Liver (tissue), 9 donors: Measurements from ENCODE around the gene TLX3. TPM values are rescaled to one million over a fixed set of nuclear protein-coding genes. Genes with fewer than 3 reads are reported as not detected.

ENCODE experiments used
- DNase-seq: peaks from one replicate; pipeline ENCODE4 v3.0.0-alpha.2; 2017; ENCODE audit warnings: low spot score
- H3K27ac ChIP-seq, 2 donors: one replicate each; pipeline ENCODE4 v1.7.0; 2013; ENCODE audit warnings: inconsistent platforms in 2 of 2, low read length in 2 of 2, control low read depth in 1 of 2, low read depth in 1 of 2, mild to moderate bottlenecking in 1 of 2
- H3K27me3 ChIP-seq, 4 donors: one replicate each; pipeline versions ENCODE4 v1.6.1 to v1.7.0; 2013; ENCODE audit warnings: low read length in 3 of 4, inconsistent platforms in 1 of 4, mild to moderate bottlenecking in 1 of 4, moderate library complexity in 1 of 4; ENCODE audit not compliant: control insufficient read depth in 4 of 4, insufficient read depth in 4 of 4
- H3K36me3 ChIP-seq, 4 donors: one replicate each; pipeline versions ENCODE4 v1.6.1 to v1.7.0; 2013; ENCODE audit warnings: low read length in 3 of 4, mild to moderate bottlenecking in 3 of 4, low read depth in 1 of 4, moderate library complexity in 1 of 4; ENCODE audit not compliant: control insufficient read depth in 4 of 4, insufficient read depth in 3 of 4
- H3K4me1 ChIP-seq, 4 donors: one replicate each; pipeline versions ENCODE4 v1.6.1 to v1.7.0; 2013; ENCODE audit warnings: low read length in 3 of 4, mild to moderate bottlenecking in 3 of 4, moderate library complexity in 1 of 4; ENCODE audit not compliant: control insufficient read depth in 4 of 4, insufficient read depth in 4 of 4
- H3K4me3 ChIP-seq, 3 donors: one replicate each; pipeline versions ENCODE4 v1.6.1 to v1.7.0; 2013; ENCODE audit warnings: low read length in 3 of 3, control low read depth in 1 of 3, low read depth in 1 of 3, mild to moderate bottlenecking in 1 of 3
- H3K9ac ChIP-seq, 2 donors: one replicate each; pipeline ENCODE4 v1.7.0; 2013; ENCODE audit warnings: low read length in 2 of 2, mild to moderate bottlenecking in 2 of 2, moderate library complexity in 2 of 2, control low read depth in 1 of 2, low read depth in 1 of 2
- H3K9me3 ChIP-seq, 4 donors: one replicate each; pipeline versions ENCODE4 v1.6.1 to v1.7.0; 2013; ENCODE audit warnings: low read length in 3 of 4; ENCODE audit not compliant: control insufficient read depth in 4 of 4
- GABPA ChIP-seq, 2 donors: IDR thresholded peaks in 1 of 2; conservative IDR thresholded peaks in 1 of 2; 2 replicates each; pipeline ENCODE4 v1.6.1; 2016; ENCODE audit warnings: antibody characterized with exemption in 2 of 2, mild to moderate bottlenecking in 1 of 2, moderate library complexity in 1 of 2
- RAD21 ChIP-seq, 2 donors: IDR thresholded peaks; 2 replicates each; pipeline ENCODE4 v1.6.1; 2016; ENCODE audit warnings: antibody characterized with exemption in 2 of 2, mild to moderate bottlenecking in 2 of 2
- WGBS: extraction: QIAGEN DNeasy Blood & Tissue Kit; methylation state at CpG from one replicate; pipeline ENCODE4 v1.1.7; 2013; 5-methylcytosine and 5-hydroxymethylcytosine counted together
- polyA plus RNA-seq, 2 donors: library from polyadenylated mRNA; stranded (reverse) in 1 of 2; unstranded in 1 of 2; fragments of 200-250 nt in 1 of 2; fragments of >200 nt in 1 of 2; fragmentation: Nextera tagmentation in 1 of 2; extraction: Ambion mirVana in 1 of 2; gene quantifications; one replicate each; pipeline versions ENCODE4 v1.2.1 to v1.2.3, GENCODE V29; 2013 to 2015
- total RNA-seq, 2 donors: library from RNA; depleted of rRNA; stranded (reverse); fragments of >200 nt; gene quantifications; one replicate each; pipeline ENCODE4 v1.2.3, GENCODE V29; 2014
- TF ChIP-seq, protein P1 (sequence below): fragments of 150-350 bp; IDR thresholded peaks from 2 replicates; pipeline ENCODE4 v1.5.1; 2017; ENCODE audit warnings: improper control_type of control experiment, low read depth, low read length; ENCODE audit not compliant: missing input control
- donor health status: healthy.
- donor health status: healthy.
- donor health status: healthy.
- donor health status: healthy.
- donor health status: healthy.

Gene TLX3
- total and polyA plus RNA-seq, 4 donors: not detected

DNA sequence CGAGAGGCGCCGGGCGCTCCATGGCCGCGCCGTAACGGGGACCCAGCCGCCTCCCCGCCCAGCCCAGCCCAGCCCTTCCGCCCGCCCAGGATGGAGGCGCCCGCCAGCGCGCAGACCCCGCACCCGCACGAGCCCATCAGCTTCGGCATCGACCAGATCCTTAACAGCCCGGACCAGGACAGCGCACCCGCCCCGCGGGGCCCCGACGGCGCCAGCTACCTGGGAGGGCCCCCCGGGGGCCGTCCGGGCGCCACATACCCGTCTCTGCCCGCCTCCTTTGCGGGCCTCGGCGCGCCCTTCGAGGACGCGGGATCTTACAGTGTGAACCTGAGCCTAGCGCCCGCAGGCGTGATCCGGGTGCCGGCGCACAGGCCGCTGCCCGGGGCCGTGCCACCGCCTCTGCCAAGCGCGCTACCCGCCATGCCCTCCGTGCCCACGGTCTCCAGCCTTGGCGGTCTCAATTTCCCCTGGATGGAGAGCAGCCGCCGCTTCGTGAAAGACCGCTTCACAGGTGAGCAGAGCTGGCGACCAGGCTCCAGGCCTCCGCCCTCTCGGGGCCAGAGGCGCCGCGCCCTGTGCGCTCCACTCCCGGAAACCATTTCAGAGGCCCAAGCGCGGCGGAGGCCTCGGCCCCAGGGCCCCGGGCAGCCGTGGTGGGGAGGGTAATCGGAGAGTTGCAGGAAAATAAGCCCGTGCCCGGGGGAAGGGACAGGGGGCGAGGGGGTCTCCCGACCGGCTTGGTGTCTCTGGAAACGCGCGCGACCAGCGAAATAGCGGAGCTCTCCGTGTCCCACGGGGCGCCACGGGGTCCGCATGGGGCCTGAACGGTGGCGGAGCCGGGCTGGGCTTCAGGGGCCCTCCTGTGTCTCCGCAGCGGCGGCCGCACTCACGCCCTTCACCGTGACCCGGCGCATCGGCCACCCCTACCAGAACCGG is 496 bp downstream of the TLX3 start:
- Histone ChIP-seq H3K36me3 (no peaks in the 10 kb centered on the region), H3K4me3 (peak overlapping the region in 1 of 3 donors; percentile 11), H3K9me3 (peaks cover 0 to 10% (median 0%) of the 10 kb centered on the region in 4 donors), H3K9ac (no peak overlapping the region), H3K27me3 (peaks cover 15 to 23% (median 19%) of the 10 kb centered on the region in 4 donors), H3K27ac (no peak overlapping the region), H3K4me1 (peaks cover 10 to 41% (median 17%) of the 10 kb centered on the region in 4 donors)
- no peak for TF ChIP-seq RAD21 (IDR thresholded peaks at IDR 0.05)
- DNase-seq: no peak
- 6% methylated on average over 106 of the region's 106 CpGs for WGBS

DNA sequence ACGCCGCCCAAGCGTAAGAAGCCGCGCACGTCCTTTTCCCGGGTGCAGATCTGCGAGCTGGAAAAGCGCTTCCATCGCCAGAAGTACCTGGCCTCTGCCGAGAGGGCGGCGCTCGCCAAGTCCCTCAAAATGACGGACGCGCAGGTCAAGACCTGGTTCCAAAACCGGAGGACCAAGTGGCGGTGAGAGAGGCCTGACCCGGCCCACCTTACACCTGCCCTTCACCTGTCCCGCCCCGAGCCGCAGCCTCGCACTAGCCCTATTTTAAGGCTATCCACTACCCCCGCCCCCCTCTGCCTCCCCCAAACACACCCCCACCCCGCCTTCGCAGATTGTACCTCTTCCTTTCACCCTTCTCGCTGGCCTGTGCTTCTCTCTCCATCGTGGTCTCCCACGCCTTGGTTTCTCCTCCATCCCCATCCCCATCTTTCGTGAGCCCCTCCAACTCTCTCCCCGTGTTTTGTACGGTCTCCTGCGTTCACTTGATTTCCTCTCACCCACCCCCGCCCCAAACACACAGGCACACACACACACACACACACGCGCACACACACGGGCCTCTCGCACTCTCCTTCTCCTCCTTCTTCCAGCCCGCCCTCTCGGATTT is 1.3 kb downstream of the TLX3 start:
- TF ChIP-seq RAD21 (IDR thresholded peaks at IDR 0.05): no peak
- TF ChIP-seq, protein P1, sequence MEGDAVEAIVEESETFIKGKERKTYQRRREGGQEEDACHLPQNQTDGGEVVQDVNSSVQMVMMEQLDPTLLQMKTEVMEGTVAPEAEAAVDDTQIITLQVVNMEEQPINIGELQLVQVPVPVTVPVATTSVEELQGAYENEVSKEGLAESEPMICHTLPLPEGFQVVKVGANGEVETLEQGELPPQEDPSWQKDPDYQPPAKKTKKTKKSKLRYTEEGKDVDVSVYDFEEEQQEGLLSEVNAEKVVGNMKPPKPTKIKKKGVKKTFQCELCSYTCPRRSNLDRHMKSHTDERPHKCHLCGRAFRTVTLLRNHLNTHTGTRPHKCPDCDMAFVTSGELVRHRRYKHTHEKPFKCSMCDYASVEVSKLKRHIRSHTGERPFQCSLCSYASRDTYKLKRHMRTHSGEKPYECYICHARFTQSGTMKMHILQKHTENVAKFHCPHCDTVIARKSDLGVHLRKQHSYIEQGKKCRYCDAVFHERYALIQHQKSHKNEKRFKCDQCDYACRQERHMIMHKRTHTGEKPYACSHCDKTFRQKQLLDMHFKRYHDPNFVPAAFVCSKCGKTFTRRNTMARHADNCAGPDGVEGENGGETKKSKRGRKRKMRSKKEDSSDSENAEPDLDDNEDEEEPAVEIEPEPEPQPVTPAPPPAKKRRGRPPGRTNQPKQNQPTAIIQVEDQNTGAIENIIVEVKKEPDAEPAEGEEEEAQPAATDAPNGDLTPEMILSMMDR: peak; percentile 38
- peak overlapping the region in 1 of 3 donors; percentile 11 for H3K4me3 ChIP-seq
- H3K9ac ChIP-seq: no peak overlapping the region
- H3K9me3 ChIP-seq: peaks cover 0 to 10% (median 0%) of the 10 kb centered on the region in 4 donors
- peaks cover 15 to 25% (median 21%) of the 10 kb centered on the region in 4 donors for H3K27me3 ChIP-seq
- H3K36me3 ChIP-seq: no peaks in the 10 kb centered on the region
- no peak overlapping the region for H3K27ac ChIP-seq
- H3K4me1 ChIP-seq: peaks cover 12 to 49% (median 17%) of the 10 kb centered on the region in 4 donors
- 6% methylated on average over 41 of the region's 41 CpGs for WGBS
- no peak for DNase-seq

DNA sequence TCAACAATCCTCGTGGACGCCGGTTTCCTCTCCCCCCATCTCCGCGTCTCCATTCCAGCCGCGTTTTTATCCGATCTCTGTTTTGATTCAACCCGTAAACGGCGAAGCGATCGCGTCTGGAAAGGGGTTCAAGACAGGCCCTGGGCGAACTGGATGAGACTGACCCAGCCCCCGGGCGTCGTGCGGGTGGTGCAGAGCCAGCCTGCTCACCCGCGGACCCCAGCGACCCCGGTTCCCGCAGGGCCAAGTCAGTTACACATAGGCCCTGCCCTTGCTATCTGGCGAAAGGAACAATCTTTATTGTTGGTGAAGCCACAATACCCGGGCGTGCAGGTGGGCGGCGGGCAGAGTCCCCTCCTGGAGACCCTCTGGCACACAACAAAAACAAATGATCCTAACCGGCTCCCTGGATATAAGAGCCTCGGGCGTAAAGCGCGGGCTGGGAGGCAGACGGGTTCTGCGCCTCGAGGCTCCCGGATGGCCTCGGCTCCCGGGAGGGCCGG is 1.8 kb downstream of the TLX3 start:
- H3K9ac ChIP-seq: no peak overlapping the region
- peaks cover 15 to 27% (median 21%) of the 10 kb centered on the region in 4 donors for H3K27me3 ChIP-seq
- no peak overlapping the region for H3K27ac ChIP-seq
- TF ChIP-seq, protein P1: no peak
- TF ChIP-seq GABPA (IDR thresholded peaks at IDR 0.05 in 1 of 2, conservative IDR thresholded peaks at IDR 0.05 in 1 of 2): no peak
- H3K9me3 ChIP-seq: peaks cover 0 to 10% (median 0%) of the 10 kb centered on the region in 4 donors
- 5% methylated on average over 41 of the region's 41 CpGs for WGBS
- H3K4me3 ChIP-seq: peak overlapping the region in 1 of 3 donors; percentile 28
- H3K36me3 ChIP-seq: no peaks in the 10 kb centered on the region
- DNase-seq: no peak
- H3K4me1 ChIP-seq: peaks cover 14 to 55% (median 19%) of the 10 kb centered on the region in 4 donors
